A549 (cell line): ENCODE results near the gene TPCN2. TPM values are rescaled to one million over a fixed set of nuclear protein-coding genes. Genes with fewer than 3 reads are reported as not detected.

Experiments
- ATAC-seq, 2 experiments: fragments of 200-7000 bp in 1 of 2; fragments of >200 bp in 1 of 2; cut with Nextera tagmentation in 1 of 2; cut with Tn5 transposase in 1 of 2; 3 replicates each; pipeline versions ENCODE4 v1.8.0 to v1.9.1; 2018 to 2020; ENCODE audit warnings: mild to moderate bottlenecking in 1 of 2, moderate library complexity in 1 of 2
- CTCF ChIA-PET: fragments of 300-600 bp; sonication (Branson Sonifier 250); formaldehyde crosslinking; extraction: SDS; loops from one replicate; lab custom pipeline; 2021; ENCODE audit warnings: antibody characterized with exemption, inconsistent platforms; lab: Yijun Ruan, JAX
- POLR2A ChIA-PET: fragments of 350-600 bp; formaldehyde crosslinking; extraction: SDS; loops from one replicate; lab custom pipeline; 2021; ENCODE audit warnings: antibody characterized with exemption, inconsistent platforms; lab: Yijun Ruan, JAX
- DNase-seq, 2 experiments: peaks; one replicate each; pipeline versions ENCODE4 v3.0.0 to v3.0.0-alpha.2; 2011 to 2016; ENCODE audit warnings: low read depth in 1 of 2, low spot score in 1 of 2
- FAIRE-seq: peaks from 2 replicates; lab custom pipeline; 2011; peaks lifted over from hg19 to GRCh38; lab: Jason Lieb, UNC
- H3K27ac ChIP-seq, 2 experiments: fragments of >200 bp; sonication (Bioruptor Twin); formaldehyde crosslinking; 3 replicates each; pipeline ENCODE4 v1.5.1; 2016 to 2017
- H3K4me1 ChIP-seq: fragments of >200 bp; sonication (Bioruptor Twin); formaldehyde crosslinking; 3 replicates; pipeline ENCODE4 v1.6.1; 2016
- H3K4me2 ChIP-seq: fragments of >200 bp; sonication (Bioruptor Twin); formaldehyde crosslinking; 3 replicates; pipeline ENCODE4 v1.6.1; 2016
- H3K4me3 ChIP-seq: fragments of >200 bp; sonication (Bioruptor Twin); formaldehyde crosslinking; 3 replicates; pipeline ENCODE4 v1.5.1; 2016
- H3K9me3 ChIP-seq: fragments of >200 bp; sonication (Bioruptor Twin); formaldehyde crosslinking; 3 replicates; pipeline ENCODE4 v1.6.1; 2016
- BCL3 ChIP-seq: fragments of >200 bp; sonication (Bioruptor Twin); formaldehyde crosslinking; IDR thresholded peaks from 3 replicates; pipeline ENCODE4 v1.6.1; 2016
- CEBPB ChIP-seq, 2 experiments: fragments of >200 bp in 1 of 2; sonication (Bioruptor Twin) in 1 of 2; formaldehyde crosslinking in 1 of 2; IDR thresholded peaks; 2 replicates each; pipeline ENCODE4 v1.6.1; 2012 to 2016
- CHD2 ChIP-seq: fragments of 150-350 bp; IDR thresholded peaks from 2 replicates; pipeline ENCODE4 v1.6.1; 2014; ENCODE audit warnings: low read length; ENCODE audit not compliant: partially characterized antibody
- EHF ChIP-seq: fragments of 250-450 bp; sonication (Bioruptor Pico); IDR thresholded peaks from 2 replicates; pipeline ENCODE4 v1.5.0; 2020; ENCODE audit warnings: mild to moderate bottlenecking
- ESRRA ChIP-seq: fragments of 150-350 bp; IDR thresholded peaks from 2 replicates; pipeline ENCODE4 v1.6.1; 2014; ENCODE audit warnings: mild to moderate bottlenecking, low read length, borderline replicate concordance
- GATA3 ChIP-seq: IDR thresholded peaks from 2 replicates; pipeline ENCODE4 v1.6.1; 2012; ENCODE audit warnings: borderline replicate concordance
- HES2 ChIP-seq: fragments of >200 bp; sonication (Bioruptor Twin); formaldehyde crosslinking; IDR thresholded peaks from 2 replicates; pipeline ENCODE4 v1.6.1; 2016
- HOXA7 ChIP-seq: fragments of 250-450 bp; sonication (Bioruptor Pico); IDR thresholded peaks from 2 replicates; pipeline ENCODE4 v1.5.0; 2020; ENCODE audit warnings: mild to moderate bottlenecking, moderate library complexity
- HOXB13 ChIP-seq: fragments of 250-450 bp; sonication (Bioruptor Pico); IDR thresholded peaks from 2 replicates; pipeline ENCODE4 v1.5.0; 2020; ENCODE audit warnings: low read depth, mild to moderate bottlenecking, moderate library complexity
- JUNB ChIP-seq: fragments of >200 bp; sonication (Bioruptor Twin); formaldehyde crosslinking; IDR thresholded peaks from 2 replicates; pipeline ENCODE4 v1.6.1; 2016
- KDM5A ChIP-seq: fragments of 200-600 bp; sonication (generic); IDR thresholded peaks from 2 replicates; pipeline ENCODE4 v1.6.1; 2016; ENCODE audit warnings: antibody characterized with exemption, mild to moderate bottlenecking
- NFE2L2 ChIP-seq: fragments of 150-350 bp; conservative IDR thresholded peaks from 2 replicates; pipeline ENCODE4 v1.6.1; 2014; ENCODE audit warnings: low read length
- POLR2AphosphoS2 ChIP-seq: conservative IDR thresholded peaks from 2 replicates; pipeline ENCODE4 v1.6.1; 2012; ENCODE audit warnings: low read length, improper control_type of control experiment, inconsistent platforms
- RAD21 ChIP-seq, 2 experiments: fragments of >200 bp in 1 of 2; sonication (Bioruptor Twin) in 1 of 2; formaldehyde crosslinking in 1 of 2; IDR thresholded peaks in 1 of 2; conservative IDR thresholded peaks in 1 of 2; 2 replicates in 1 of 2; 3 replicates in 1 of 2; pipeline ENCODE4 v1.6.1; 2012 to 2018; ENCODE audit warnings: inconsistent platforms in 1 of 2
- RARB ChIP-seq: fragments of 250-450 bp; sonication (Bioruptor Pico); IDR thresholded peaks from 2 replicates; pipeline ENCODE4 v1.8.0; 2021; ENCODE audit warnings: mild to moderate bottlenecking, moderate library complexity
- SREBF2 ChIP-seq: fragments of 450-650 bp; IDR thresholded peaks from 2 replicates; pipeline ENCODE4 v1.6.1; 2014; ENCODE audit warnings: mild to moderate bottlenecking, moderate library complexity
- WGBS: methylation state at CpG from one replicate; pipeline ENCODE4 v1.1.6; 2017; ENCODE audit errors: missing lambda C conversion rate; 5-methylcytosine and 5-hydroxymethylcytosine counted together
- polyA plus RNA-seq, 4 experiments: library from polyadenylated mRNA; depleted of rRNA in 3 of 4; stranded (reverse); fragments of >200 nt; fragmentation: RNase III in 1 of 4; extraction: RNeasy Plus Mini Kit Qiagen cat#74134 plus additional on column Dnase treatment in 1 of 4; gene quantifications; 2 replicates in 3 of 4; 3 replicates in 1 of 4; pipeline ENCODE4 v1.2.3, GENCODE V29; 2011 to 2017
- TF ChIP-seq, protein P1 (sequence below): fragments of 150-350 bp; IDR thresholded peaks from 2 replicates; pipeline ENCODE4 v1.6.1; 2014; ENCODE audit warnings: low read depth, mild to moderate bottlenecking, low read length

The TPCN2 gene
- polyA plus RNA-seq, 2 of the 4 experiments (the other 2 are of a cell fraction): 8.1 to 8.8 TPM

GRCh38 chr11:69055598-69056516 lies 7.1 kb downstream of the TPCN2 start:
- CTCF ChIA-PET: interaction anchor here (0.6 to 1.6 kb wide), 4 partner anchors 11 to 251 kb away, joined by 3 to 4 read pairs (median 4); no protein-coding TSS in a partner anchor
- no peak for TF ChIP-seq CHD2
- TF ChIP-seq POLR2AphosphoS2: no peak
- no peak for TF ChIP-seq RAD21 (conservative IDR thresholded peaks at IDR 0.05 in 1 of 2, IDR thresholded peaks at IDR 0.05 in 1 of 2)
- TF ChIP-seq SREBF2: no peak
- TF ChIP-seq HOXB13 (CRISPR knock-in tag): no peak
- TF ChIP-seq NFE2L2: no peak
- no peak for TF ChIP-seq KDM5A
- no peak for TF ChIP-seq HOXA7
- TF ChIP-seq, all 56 proteins: peak for 0
- POLR2A ChIA-PET: no interaction called here
- Histone ChIP-seq H3K4me2 (no peak overlapping the region), H3K9me3 (no peaks in the 10 kb centered on the region), H3K4me1 (0 out of 3 replicates have a peak, but pooled peaks cover 3% of the 10 kb centered on the region), H3K4me3 (no peak overlapping the region), H3K27ac (no peak overlapping the region)
- DNase-seq (no peak), FAIRE-seq (no peak), ATAC-seq (no peak)
- 81% methylated on average over 19 of the region's 22 CpGs for WGBS

DNA sequence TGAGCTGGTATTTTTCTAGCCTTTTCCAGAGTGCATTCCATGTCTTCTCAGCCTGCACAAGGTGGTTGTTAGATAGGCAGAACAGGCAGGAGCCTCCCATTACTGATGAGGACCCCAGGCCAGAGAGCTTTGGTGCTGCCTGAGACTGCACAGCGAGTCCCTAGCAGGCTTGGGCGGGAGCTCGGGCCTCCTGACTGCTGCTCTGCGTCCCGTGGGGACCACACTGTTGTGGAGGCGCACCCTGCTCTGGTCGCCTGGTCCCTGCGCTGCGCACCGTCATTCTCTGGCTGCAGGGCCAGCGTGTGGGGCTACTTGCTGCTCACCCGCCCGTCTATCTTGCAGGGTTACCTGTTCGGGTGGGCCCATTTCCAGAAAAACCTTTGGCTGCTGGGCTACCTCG lies 8.5 kb downstream of the TPCN2 start:
- POLR2A ChIA-PET: no interaction called here
- no peak for FAIRE-seq

DNA sequence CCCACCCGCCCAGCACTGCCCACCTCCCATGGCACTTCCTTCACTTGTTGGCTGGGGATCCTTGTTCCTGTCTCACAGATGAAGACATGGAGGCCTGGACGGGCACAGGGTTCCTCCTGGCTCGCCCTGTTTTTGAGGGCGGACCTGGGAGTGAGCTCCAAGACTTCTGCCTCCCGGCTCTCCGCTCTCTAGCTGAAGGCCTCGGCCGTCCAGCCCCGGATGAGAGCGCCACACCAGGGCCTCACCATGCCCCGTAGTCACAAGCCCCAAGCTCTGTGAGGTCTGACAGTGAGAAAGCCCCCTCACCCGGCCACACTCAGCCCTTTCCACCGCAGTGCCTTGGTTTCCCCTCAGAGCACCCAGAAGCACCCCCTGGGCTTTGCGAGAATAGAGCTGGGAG lies 9.1 kb downstream of the TPCN2 start:
- no peak for FAIRE-seq
- Histone ChIP-seq H3K4me2 (no peak overlapping the region), H3K4me1 (no peaks in the 10 kb centered on the region), H3K27ac (no peak overlapping the region), H3K4me3 (no peak overlapping the region), H3K9me3 (no peaks in the 10 kb centered on the region)
- no peak for TF ChIP-seq BCL3
- no peak for TF ChIP-seq EHF (CRISPR knock-in tag)
- ChIA-PET POLR2A (no interaction called here), CTCF (interaction anchor here (1.2 to 1.9 kb wide), 4 partner anchors 13 to 585 kb away, joined by 4 to 10 read pairs (median 5); no protein-coding TSS in a partner anchor)
- WGBS: 80% methylated on average over 11 of the region's 14 CpGs
- ATAC-seq: no peak
- DNase-seq: no peak

More for the DNA sequence above, 8.5 kb downstream of the TPCN2 start:
- CTCF ChIA-PET: interaction anchor here (1.4 to 1.9 kb wide), 3 partner anchors 13 to 414 kb away, joined by 5 to 10 read pairs (median 5); no protein-coding TSS in a partner anchor
- WGBS: 91% methylated on average over 13 of the region's 15 CpGs
- no peaks in the 10 kb centered on the region for H3K9me3 ChIP-seq
- no peak overlapping the region for H3K4me2 ChIP-seq
- no peak overlapping the region for H3K27ac ChIP-seq
- TF ChIP-seq RARB (CRISPR knock-in tag): no peak
- no peak for ATAC-seq
- H3K4me3 ChIP-seq: no peak overlapping the region
- DNase-seq: no peak
- H3K4me1 ChIP-seq: no peaks in the 10 kb centered on the region

DNA sequence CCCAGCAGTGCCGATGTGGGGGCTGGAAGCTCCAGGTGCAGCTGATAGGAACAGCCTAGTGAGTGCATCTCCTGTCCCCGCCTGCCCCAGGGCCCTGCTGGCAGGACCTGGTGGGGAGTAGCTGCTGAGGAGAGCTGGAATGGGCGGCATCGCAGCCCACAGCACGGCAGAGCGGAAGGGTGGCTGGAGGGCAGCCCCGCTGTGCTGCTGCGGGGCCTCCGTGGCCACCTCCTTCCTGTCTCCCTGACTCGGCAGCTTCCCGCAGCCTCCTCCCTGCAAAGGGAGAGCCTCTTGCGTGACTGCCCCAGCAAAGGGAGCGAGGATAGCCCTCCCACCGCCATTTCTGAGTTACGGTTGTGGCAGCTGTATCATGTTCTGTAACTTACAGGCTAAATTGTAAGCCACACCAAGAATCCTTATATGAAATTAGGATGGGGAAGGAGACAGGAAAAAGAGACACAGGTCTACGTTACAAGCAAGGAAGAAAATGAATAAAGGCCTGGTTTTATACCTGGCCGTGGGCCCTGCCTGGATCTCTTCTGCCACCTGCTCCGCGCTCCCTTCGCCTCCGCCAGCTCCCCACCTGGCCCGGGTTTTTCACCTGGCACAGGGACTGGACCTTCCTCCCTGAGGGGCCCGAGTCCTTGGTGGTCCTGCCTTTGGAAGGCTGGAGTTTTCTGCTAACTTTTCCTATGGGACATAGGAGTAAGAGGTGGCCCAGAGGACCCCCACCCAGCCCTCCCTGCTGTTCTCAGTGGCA lies 10.0 kb downstream of the TPCN2 start:
- DNase-seq: no peak
- Histone ChIP-seq H3K4me1 (no peaks in the 10 kb centered on the region), H3K9me3 (no peaks in the 10 kb centered on the region), H3K4me2 (no peak overlapping the region), H3K27ac (no peak overlapping the region), H3K4me3 (no peak overlapping the region)
- ATAC-seq: no peak
- POLR2A ChIA-PET: interaction anchor here (0.6 kb wide), 1 partner anchor 10 kb away, joined by 3 read pairs; the partner anchor contains the start of gene TPCN2
- no peak for TF ChIP-seq RARB (CRISPR knock-in tag)
- TF ChIP-seq CEBPB (IDR thresholded peaks at IDR 0.05): no peak
- no peak for TF ChIP-seq GATA3
- TF ChIP-seq, protein P1, sequence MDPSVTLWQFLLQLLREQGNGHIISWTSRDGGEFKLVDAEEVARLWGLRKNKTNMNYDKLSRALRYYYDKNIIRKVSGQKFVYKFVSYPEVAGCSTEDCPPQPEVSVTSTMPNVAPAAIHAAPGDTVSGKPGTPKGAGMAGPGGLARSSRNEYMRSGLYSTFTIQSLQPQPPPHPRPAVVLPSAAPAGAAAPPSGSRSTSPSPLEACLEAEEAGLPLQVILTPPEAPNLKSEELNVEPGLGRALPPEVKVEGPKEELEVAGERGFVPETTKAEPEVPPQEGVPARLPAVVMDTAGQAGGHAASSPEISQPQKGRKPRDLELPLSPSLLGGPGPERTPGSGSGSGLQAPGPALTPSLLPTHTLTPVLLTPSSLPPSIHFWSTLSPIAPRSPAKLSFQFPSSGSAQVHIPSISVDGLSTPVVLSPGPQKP: no peak
- no peak for TF ChIP-seq JUNB
- TF ChIP-seq HES2: no peak
- no peak for TF ChIP-seq ESRRA
- no peak for FAIRE-seq
- CTCF ChIA-PET: interaction anchor here (0.6 to 1.9 kb wide), 7 partner anchors 9 to 585 kb away, joined by 3 to 10 read pairs (median 5); partner anchors contain the start of gene TPCN2
- WGBS: 88% methylated on average over 15 of the region's 23 CpGs
